IMR-90 (cell line): ENCODE measurements around the gene PALLD. TPM values are rescaled to one million over a fixed set of nuclear protein-coding genes. Genes with fewer than 3 reads are reported as not detected.

Experiments used
- ATAC-seq: fragments of 200-7000 bp; cut with Tn5 transposase; 2 replicates; pipeline ENCODE4 v1.9.1; 2020; ENCODE audit warnings: low read depth, mild to moderate bottlenecking, moderate library complexity
- BruUV-seq: library from RNA; stranded (reverse); fragments of 400-500 nt; replicated peaks from 2 replicates; lab custom pipeline; 2021; lab: Mats Ljungman, UMichigan
- CTCF ChIA-PET: fragments of 300-600 bp; formaldehyde crosslinking; extraction: SDS; loops from one replicate; lab custom pipeline; 2021; ENCODE audit warnings: antibody characterized with exemption; lab: Yijun Ruan, JAX
- POLR2A ChIA-PET: fragments of 300-600 bp; sonication (Branson Sonifier 250); formaldehyde crosslinking; loops from one replicate; lab custom pipeline; 2022; ENCODE audit warnings: antibody characterized with exemption; ENCODE audit not compliant: unreplicated experiment; lab: Charles Lee
- DNase-seq: peaks from one replicate; pipeline ENCODE4 v3.0.0; 2013
- H2AFZ ChIP-seq: replicated peaks from 2 replicates; pipeline ENCODE3; 2013; ENCODE audit warnings: low read length, mild to moderate bottlenecking; ENCODE audit not compliant: poor library complexity
- H2AK5ac ChIP-seq: 2 replicates; pipeline ENCODE4 v1.6.1; 2013; ENCODE audit warnings: low read depth, low read length, inconsistent platforms
- H2AK9ac ChIP-seq: replicated peaks from 2 replicates; pipeline ENCODE3; 2013; ENCODE audit warnings: mild to moderate bottlenecking, low read depth, low read length, moderate library complexity; ENCODE audit not compliant: poor library complexity
- H2BK120ac ChIP-seq: 2 replicates; pipeline ENCODE4 v1.6.1; 2013; ENCODE audit warnings: low read depth, low read length, inconsistent platforms
- H2BK15ac ChIP-seq: 3 replicates; pipeline ENCODE4 v1.6.1; 2013; ENCODE audit warnings: low read depth, low read length, inconsistent platforms
- H2BK20ac ChIP-seq: 2 replicates; pipeline ENCODE4 v1.6.1; 2013; ENCODE audit warnings: low read depth, mild to moderate bottlenecking, inconsistent platforms, low read length, moderate library complexity
- H2BK5ac ChIP-seq: 2 replicates; pipeline ENCODE4 v1.6.1; 2013; ENCODE audit warnings: mild to moderate bottlenecking, low read depth, low read length, inconsistent platforms; ENCODE audit not compliant: poor library complexity, severe bottlenecking
- H3K14ac ChIP-seq: replicated peaks from 2 replicates; pipeline ENCODE4 v1.6.1; 2013; ENCODE audit warnings: low read depth, low read length, inconsistent platforms
- H3K18ac ChIP-seq: 2 replicates; pipeline ENCODE4 v1.6.1; 2013; ENCODE audit warnings: low read depth, low read length, control low read depth
- H3K23ac ChIP-seq: 2 replicates; pipeline ENCODE4 v1.6.1; 2013; ENCODE audit warnings: low read depth, low read length, inconsistent platforms
- H3K27ac ChIP-seq: 2 replicates; pipeline ENCODE4 v1.5.1; 2013; ENCODE audit warnings: mild to moderate bottlenecking, control low read depth, low read length; ENCODE audit not compliant: insufficient read depth
- H3K27me3 ChIP-seq: 2 replicates; pipeline ENCODE4 v1.6.1; 2013; ENCODE audit warnings: low read length; ENCODE audit not compliant: control insufficient read depth, insufficient read depth
- H3K36me3 ChIP-seq: 2 replicates; pipeline ENCODE4 v1.6.1; 2013; ENCODE audit warnings: low read length, mixed read lengths; ENCODE audit not compliant: control insufficient read depth, insufficient read depth
- H3K4ac ChIP-seq: 2 replicates; pipeline ENCODE4 v1.6.1; 2013; ENCODE audit warnings: low read depth, low read length, inconsistent platforms
- H3K4me1 ChIP-seq: 2 replicates; pipeline ENCODE4 v1.6.1; 2013; ENCODE audit warnings: low read length, mixed read lengths; ENCODE audit not compliant: control insufficient read depth, insufficient read depth
- H3K4me2 ChIP-seq: 2 replicates; pipeline ENCODE4 v1.6.1; 2013; ENCODE audit warnings: low read depth, mild to moderate bottlenecking, control low read depth, low read length, moderate library complexity
- H3K4me3 ChIP-seq: 2 replicates; pipeline ENCODE4 v1.5.1; 2013; ENCODE audit warnings: low read depth, mild to moderate bottlenecking, control low read depth, low read length, moderate library complexity; ENCODE audit not compliant: insufficient read depth
- H3K56ac ChIP-seq: 2 replicates; pipeline ENCODE4 v1.6.1; 2013; ENCODE audit warnings: low read length, inconsistent platforms; ENCODE audit not compliant: insufficient read depth; ENCODE audit errors: extremely low read depth
- H3K79me1 ChIP-seq, 2 experiments: 2 replicates each; pipeline ENCODE4 v1.6.1; 2013; ENCODE audit warnings: low read length in 2 of 2, inconsistent platforms in 1 of 2, low read depth in 1 of 2
- H3K9ac ChIP-seq: 2 replicates; pipeline ENCODE4 v1.6.1; 2013; ENCODE audit warnings: low read depth, low read length, control low read depth
- H3K9me1 ChIP-seq: 2 replicates; pipeline ENCODE4 v1.6.1; 2013; ENCODE audit warnings: low read length, inconsistent platforms; ENCODE audit not compliant: insufficient read depth
- H3K9me3 ChIP-seq: 2 replicates; pipeline ENCODE4 v1.6.1; 2013; ENCODE audit warnings: low read length; ENCODE audit not compliant: control insufficient read depth, insufficient read depth
- H4K20me1 ChIP-seq: 2 replicates; pipeline ENCODE4 v1.6.1; 2013; ENCODE audit warnings: low read length, inconsistent platforms; ENCODE audit not compliant: insufficient read depth
- H4K5ac ChIP-seq: 2 replicates; pipeline ENCODE4 v1.6.1; 2013; ENCODE audit warnings: mild to moderate bottlenecking, low read depth, low read length, control low read depth
- H4K8ac ChIP-seq, 2 experiments: 2 replicates each; pipeline ENCODE4 v1.6.1; 2013; ENCODE audit warnings: low read depth in 2 of 2, low read length in 2 of 2, control low read depth in 1 of 2, inconsistent platforms in 1 of 2
- H4K91ac ChIP-seq: 2 replicates; pipeline ENCODE4 v1.6.1; 2013; ENCODE audit warnings: low read depth, low read length, inconsistent platforms; ENCODE audit not compliant: insufficient read depth
- BHLHE40 ChIP-seq: fragments of 150-350 bp; IDR thresholded peaks from 2 replicates; pipeline ENCODE4 v1.6.1; 2016; ENCODE audit warnings: mild to moderate bottlenecking, low read depth, low read length
- CHD1 ChIP-seq: IDR thresholded peaks from 2 replicates; pipeline ENCODE4 v1.6.1; 2012; ENCODE audit warnings: low read depth, low read length, improper control_type of control experiment
- FOS ChIP-seq: fragments of 150-350 bp; IDR thresholded peaks from 2 replicates; pipeline ENCODE4 v1.6.1; 2016; ENCODE audit warnings: low read depth, low read length
- MAFK ChIP-seq: IDR thresholded peaks from 2 replicates; pipeline ENCODE4 v1.6.1; 2012; ENCODE audit warnings: low read depth, low read length, improper control_type of control experiment
- MAZ ChIP-seq: IDR thresholded peaks from 2 replicates; pipeline ENCODE4 v1.6.1; 2012; ENCODE audit warnings: low read depth, mild to moderate bottlenecking, low read length, improper control_type of control experiment, moderate library complexity, borderline replicate concordance
- MXI1 ChIP-seq: IDR thresholded peaks from 2 replicates; pipeline ENCODE4 v1.6.1; 2012; ENCODE audit warnings: low read depth, mild to moderate bottlenecking, low read length, moderate library complexity, borderline replicate concordance
- NFE2L2 ChIP-seq: fragments of 150-350 bp; IDR thresholded peaks from 2 replicates; pipeline ENCODE4 v1.6.1; 2016; ENCODE audit warnings: low read depth, mild to moderate bottlenecking, low read length
- RAD21 ChIP-seq: IDR thresholded peaks from 2 replicates; pipeline ENCODE4 v1.6.1; 2012; ENCODE audit warnings: low read length, improper control_type of control experiment
- RCOR1 ChIP-seq: IDR thresholded peaks from 2 replicates; pipeline ENCODE4 v1.6.1; 2012; ENCODE audit warnings: mild to moderate bottlenecking, low read length, improper control_type of control experiment; ENCODE audit not compliant: insufficient replicate concordance
- RFX5 ChIP-seq: IDR thresholded peaks from 2 replicates; pipeline ENCODE4 v1.8.0; 2012; ENCODE audit warnings: low read depth, mild to moderate bottlenecking, low read length, moderate library complexity
- SMC3 ChIP-seq: fragments of 150-350 bp; IDR thresholded peaks from 2 replicates; pipeline ENCODE4 v1.6.1; 2016; ENCODE audit warnings: low read depth, mild to moderate bottlenecking, antibody characterized with exemption, low read length, moderate library complexity
- WGBS, 2 experiments: methylation state at CpG; one replicate each; pipeline versions ENCODE4 v1.1.5 to v1.1.7; 2013; ENCODE audit warnings: missing lambda C conversion rate in 2 of 2; ENCODE audit not compliant: insufficient read length in 1 of 2; ENCODE audit errors: extremely low coverage in 2 of 2; 5-methylcytosine and 5-hydroxymethylcytosine counted together
- dilution Hi-C: fragments of 300-500 bp; cut with HindIII; formaldehyde crosslinking; loops from one replicate; pipeline ENCODE4 v1.14.3; 2018; ENCODE audit warnings: low sequenced_read_pairs; ENCODE audit not compliant: unreplicated experiment
- in situ Hi-C: fragments of 300-500 bp; cut with MboI; formaldehyde crosslinking; loops from 3 replicates; pipeline ENCODE4 v1.14.3; 2019; ENCODE audit warnings: low sequenced_read_pairs, inconsistent platforms, mixed read lengths
- intact Hi-C: fragments of 100-400 bp; cut with micrococcal nuclease; formaldehyde crosslinking; loops from 2 replicates; pipeline ENCODE4 v1.10.0; 2022
- polyA plus RNA-seq, 3 experiments: library from polyadenylated mRNA; depleted of rRNA; stranded (reverse); fragments of >200 nt; gene quantifications; 2 replicates each; pipeline ENCODE4 v1.2.3, GENCODE V29; 2012; ENCODE audit warnings: low replicate concordance in 1 of 3
- total RNA-seq: library from RNA; depleted of rRNA; stranded (reverse); fragments of >200 nt; gene quantifications from 2 replicates; pipeline ENCODE4 v1.2.3, GENCODE V29; 2012
- TF ChIP-seq, protein P1 (sequence below): fragments of 150-350 bp; IDR thresholded peaks from 2 replicates; pipeline ENCODE4 v1.6.1; 2017; ENCODE audit warnings: mild to moderate bottlenecking, antibody characterized with exemption, low read length, low read depth
- TF ChIP-seq, protein P2 (sequence below): fragments of 150-350 bp; IDR thresholded peaks from 2 replicates; pipeline ENCODE4 v1.6.1; 2016; ENCODE audit warnings: low read depth, mild to moderate bottlenecking, low read length, moderate library complexity, borderline replicate concordance

PALLD gene
- total and polyA plus RNA-seq, 2 of the 4 experiments (the other 2 are of a cell fraction), result 91.0 to 91.9 TPM

DNA sequence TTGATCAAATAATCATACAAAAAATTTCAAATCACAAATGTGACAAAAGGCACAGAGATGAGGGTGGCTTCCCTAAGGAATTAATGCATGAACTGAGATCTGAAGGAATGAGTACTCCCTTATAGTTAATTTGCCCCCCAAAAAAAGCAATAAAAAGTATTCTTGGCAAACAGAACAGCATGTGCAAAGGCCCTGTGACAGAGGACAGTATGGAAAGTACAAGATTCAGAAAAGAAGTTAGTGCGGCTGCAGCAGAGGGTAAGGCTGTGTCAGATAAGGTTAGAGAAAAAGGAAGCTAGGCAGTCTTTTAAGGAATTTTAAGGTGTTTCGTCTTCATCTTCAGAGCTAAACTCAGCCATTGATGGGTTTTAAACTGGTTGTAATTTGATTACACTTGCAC lies 23.9 kb upstream of the PALLD start:
- H3K56ac ChIP-seq, result no peak overlapping the region
- H3K27me3 ChIP-seq, result no peaks in the 10 kb centered on the region
- no peak overlapping the region for H3K4me2 ChIP-seq
- no peak overlapping the region for H2AK5ac ChIP-seq
- H3K18ac ChIP-seq, result no peak overlapping the region
- H3K36me3 ChIP-seq, result peaks cover 4% of the 10 kb centered on the region
- BruUV-seq, result no TSS peak
- TF ChIP-seq MAFK (no peak), FOS (no peak), SMC3 (no peak), RAD21 (no peak), BHLHE40 (no peak), MXI1 (no peak), CHD1 (no peak), RCOR1 (no peak), RFX5 (no peak), MAZ (no peak), NFE2L2 (no peak)
- TF ChIP-seq, protein P1, sequence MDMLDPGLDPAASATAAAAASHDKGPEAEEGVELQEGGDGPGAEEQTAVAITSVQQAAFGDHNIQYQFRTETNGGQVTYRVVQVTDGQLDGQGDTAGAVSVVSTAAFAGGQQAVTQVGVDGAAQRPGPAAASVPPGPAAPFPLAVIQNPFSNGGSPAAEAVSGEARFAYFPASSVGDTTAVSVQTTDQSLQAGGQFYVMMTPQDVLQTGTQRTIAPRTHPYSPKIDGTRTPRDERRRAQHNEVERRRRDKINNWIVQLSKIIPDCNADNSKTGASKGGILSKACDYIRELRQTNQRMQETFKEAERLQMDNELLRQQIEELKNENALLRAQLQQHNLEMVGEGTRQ, result no peak
- TF ChIP-seq, protein P2, sequence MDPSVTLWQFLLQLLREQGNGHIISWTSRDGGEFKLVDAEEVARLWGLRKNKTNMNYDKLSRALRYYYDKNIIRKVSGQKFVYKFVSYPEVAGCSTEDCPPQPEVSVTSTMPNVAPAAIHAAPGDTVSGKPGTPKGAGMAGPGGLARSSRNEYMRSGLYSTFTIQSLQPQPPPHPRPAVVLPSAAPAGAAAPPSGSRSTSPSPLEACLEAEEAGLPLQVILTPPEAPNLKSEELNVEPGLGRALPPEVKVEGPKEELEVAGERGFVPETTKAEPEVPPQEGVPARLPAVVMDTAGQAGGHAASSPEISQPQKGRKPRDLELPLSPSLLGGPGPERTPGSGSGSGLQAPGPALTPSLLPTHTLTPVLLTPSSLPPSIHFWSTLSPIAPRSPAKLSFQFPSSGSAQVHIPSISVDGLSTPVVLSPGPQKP, result no peak
- no peak overlapping the region for H3K4me3 ChIP-seq
- in situ Hi-C loops (no loop called here), dilution Hi-C loops (no loop called here), intact Hi-C loops (no loop called here)
- H3K79me1 ChIP-seq, result peaks cover 4 to 6% of the 10 kb centered on the region in 2 experiments; a peak in 1 of 4 replicates
- DNase-seq (no peak), ATAC-seq (no peak)
- CTCF ChIA-PET, result no interaction called here
- H2BK20ac ChIP-seq, result no peak overlapping the region
- no peak overlapping the region for H3K14ac ChIP-seq
- no peak overlapping the region for H2BK120ac ChIP-seq
- H4K91ac ChIP-seq, result no peak overlapping the region
- H2BK15ac ChIP-seq, result no peak overlapping the region
- no peak overlapping the region for H3K27ac ChIP-seq
- no peaks in the 10 kb centered on the region for H3K4me1 ChIP-seq
- no peaks in the 10 kb centered on the region; the same call in 1 of the 2 replicates for H3K9me3 ChIP-seq
- H2AFZ ChIP-seq, result no peak overlapping the region
- no peak overlapping the region for H4K8ac ChIP-seq
- no peaks in the 10 kb centered on the region for H3K9me1 ChIP-seq
- no peak overlapping the region for H2AK9ac ChIP-seq
- POLR2A ChIA-PET, result no interaction called here
- no peak overlapping the region for H3K23ac ChIP-seq
- no peaks in the 10 kb centered on the region for H4K20me1 ChIP-seq
- 100% methylated on average over 2 of the region's 2 CpGs; no CpG with 5 or more reads in 1 of the 2 experiments for WGBS, 2 experiments
- H4K5ac ChIP-seq, result no peak overlapping the region
- no peak overlapping the region for H2BK5ac ChIP-seq
- H3K9ac ChIP-seq, result no peak overlapping the region
- no peak overlapping the region for H3K4ac ChIP-seq
